HepG2 (cell line): Measurements from ENCODE around the gene COL5A2. TPM values are rescaled to one million over a fixed set of nuclear protein-coding genes. Genes with fewer than 3 reads are reported as not detected.

Source experiments
- ATAC-seq: fragments of 200-7000 bp; cut with Tn5 transposase; 3 replicates; pipeline ENCODE4 v1.9.1; 2020; ENCODE audit warnings: mild to moderate bottlenecking, moderate library complexity
- BruUV-seq: library from RNA; stranded (reverse); fragments of 400-500 nt; replicated peaks from 2 replicates; lab custom pipeline; 2021; lab: Mats Ljungman, UMichigan
- CTCF ChIA-PET: fragments of 300-600 bp; formaldehyde crosslinking; extraction: SDS; loops from one replicate; lab custom pipeline; 2021; ENCODE audit warnings: low total read pairs, inconsistent platforms, low intra/inter-chr PET ratio; lab: Yijun Ruan, JAX
- POLR2A ChIA-PET: fragments of 350-600 bp; sonication (Branson Sonifier 250); formaldehyde crosslinking; loops from one replicate; lab custom pipeline; 2020; ENCODE audit warnings: antibody characterized with exemption, inconsistent platforms; lab: Yijun Ruan, JAX
- DNase-seq: peaks from one replicate; pipeline ENCODE4 v3.0.0-alpha.2; 2015; ENCODE audit warnings: low spot score
- FAIRE-seq: peaks from 3 replicates; lab custom pipeline; 2011; peaks lifted over from hg19 to GRCh38; lab: Jason Lieb, UNC
- H2AFZ ChIP-seq: one replicate; pipeline ENCODE4 v1.6.1; 2011; ENCODE audit warnings: low read length, inconsistent platforms
- H3K27ac ChIP-seq: fragments of 300-600 bp; 3 replicates; pipeline ENCODE4 v1.8.0; 2011; ENCODE audit warnings: mixed run types, mild to moderate bottlenecking, mixed read lengths, low read length, inconsistent platforms; ENCODE audit not compliant: insufficient read depth; ENCODE audit errors: extremely low read length
- H3K27me3 ChIP-seq, 2 experiments: fragments of 200-600 bp in 1 of 2; 2 replicates in 1 of 2; 3 replicates in 1 of 2; pipeline versions ENCODE4 v1.6.0 to v1.8.0; 2011; ENCODE audit warnings: low read length in 2 of 2, mild to moderate bottlenecking in 2 of 2, moderate library complexity in 2 of 2, inconsistent platforms in 1 of 2; ENCODE audit not compliant: insufficient read depth in 2 of 2, control insufficient read depth in 1 of 2
- H3K36me3 ChIP-seq, 2 experiments: fragments of 200-600 bp in 1 of 2; replicated peaks in 1 of 2; 2 replicates in 1 of 2; 3 replicates in 1 of 2; pipeline versions ENCODE4 v1.5.1 to v1.8.0; 2011; ENCODE audit warnings: low read length in 2 of 2, inconsistent platforms in 1 of 2; ENCODE audit not compliant: insufficient read depth in 2 of 2, control insufficient read depth in 1 of 2
- H3K4me1 ChIP-seq: 2 replicates; pipeline ENCODE4 v1.5.1; 2012; ENCODE audit warnings: low read length, inconsistent platforms; ENCODE audit not compliant: insufficient read depth
- H3K4me2 ChIP-seq: 2 replicates; pipeline ENCODE4 v1.6.0; 2011; ENCODE audit warnings: low read depth, low read length, inconsistent platforms
- H3K4me3 ChIP-seq, 3 experiments: fragments of 200-600 bp in 1 of 3; sonication (generic), shearing (Covaris generic) in 1 of 3; replicated peaks in 1 of 3; 2 replicates each; pipeline ENCODE4 v1.5.1; 2011 to 2016; ENCODE audit warnings: low read length in 3 of 3, inconsistent platforms in 2 of 3, low read depth in 2 of 3, mild to moderate bottlenecking in 2 of 3, control low read depth in 1 of 3, mixed read lengths in 1 of 3; ENCODE audit not compliant: insufficient read depth in 1 of 3
- H3K79me2 ChIP-seq: one replicate; pipeline ENCODE4 v1.6.1; 2011; ENCODE audit warnings: low read length, inconsistent platforms; ENCODE audit not compliant: insufficient read depth
- H3K9ac ChIP-seq: 2 replicates; pipeline ENCODE4 v1.6.0; 2011; ENCODE audit warnings: mild to moderate bottlenecking, low read depth, low read length, inconsistent platforms; ENCODE audit not compliant: insufficient read depth
- H3K9me3 ChIP-seq: 2 replicates; pipeline ENCODE4 v1.5.1; 2012; ENCODE audit warnings: mild to moderate bottlenecking, low read length
- H4K20me1 ChIP-seq: 2 replicates; pipeline ENCODE4 v1.6.0; 2011; ENCODE audit warnings: inconsistent platforms, mild to moderate bottlenecking, low read length, moderate library complexity; ENCODE audit not compliant: insufficient read depth
- SSRP1 ChIP-seq: IDR thresholded peaks from 2 replicates; pipeline ENCODE4 v1.6.1; 2016; ENCODE audit warnings: control low read depth
- ZIK1 ChIP-seq: sonication (generic); formaldehyde crosslinking; IDR thresholded peaks from 2 replicates; pipeline ENCODE4 v1.5.0; 2020; ENCODE audit warnings: mild to moderate bottlenecking, low read depth, missing genetic modification reagents, borderline replicate concordance
- ZNF562 ChIP-seq: sonication (generic); formaldehyde crosslinking; IDR thresholded peaks from 2 replicates; pipeline ENCODE4 v1.8.0; 2022; ENCODE audit warnings: missing genetic modification reagents, borderline replicate concordance
- ZNF7 ChIP-seq: IDR thresholded peaks from 2 replicates; pipeline ENCODE4 v1.6.1; 2016; ENCODE audit warnings: missing biosample characterization, missing genetic modification reagents
- ZNF83 ChIP-seq: sonication (generic); formaldehyde crosslinking; IDR thresholded peaks from 2 replicates; pipeline ENCODE4 v1.4.0; 2020; ENCODE audit warnings: missing genetic modification reagents, mild to moderate bottlenecking, borderline replicate concordance
- WGBS: methylation state at CpG from one replicate; pipeline ENCODE4 v1.1.6; 2017; ENCODE audit warnings: low lambda C conversion rate; 5-methylcytosine and 5-hydroxymethylcytosine counted together
- in situ Hi-C: cut with HindIII; loops from 2 replicates; pipeline ENCODE4 v1.10.0; 2017; ENCODE audit warnings: low pct_unique_long_range_greater_than_20kb; ENCODE audit not compliant: extremely low pct_ligation_motif_present
- intact Hi-C: fragments of 100-400 bp; cut with micrococcal nuclease; formaldehyde crosslinking; loops from one replicate; pipeline ENCODE4 v1.10.0; 2022; ENCODE audit not compliant: unreplicated experiment
- polyA plus RNA-seq, 8 experiments: library from polyadenylated mRNA; depleted of rRNA in 3 of 8; stranded (reverse) in 7 of 8; unstranded in 1 of 8; fragments of >200 nt; fragmentation: Illumina TruSeq in 4 of 8; extraction: Trizol in 4 of 8; gene quantifications; 2 replicates each; pipeline versions ENCODE4 v1.2.1 to v1.2.3, GENCODE V29; 2011 to 2016; ENCODE audit warnings: low read depth in 4 of 8, missing spikeins in 1 of 8, mixed read lengths in 1 of 8; ENCODE audit not compliant: insufficient read depth in 1 of 8
- total RNA-seq, 5 experiments: library from RNA; depleted of rRNA; stranded (reverse); fragments of >200 nt; fragmentation: Illumina TruSeq; extraction: Trizol; gene quantifications; 2 replicates each; pipeline ENCODE4 v1.2.3, GENCODE V29; 2016; ENCODE audit warnings: low read depth in 1 of 5
- TF ChIP-seq, protein P1 (sequence below): fragments of 450-650 bp; IDR thresholded peaks from 2 replicates; pipeline ENCODE4 v1.6.1; 2016
- TF ChIP-seq, protein P2 (sequence below): sonication (generic); formaldehyde crosslinking; IDR thresholded peaks from 2 replicates; pipeline ENCODE4 v1.4.0; 2020; ENCODE audit warnings: missing genetic modification reagents, borderline replicate concordance
- TF ChIP-seq, protein P3 (sequence below): sonication (generic); formaldehyde crosslinking; conservative IDR thresholded peaks from 2 replicates; pipeline ENCODE4 v1.8.0; 2022; ENCODE audit warnings: missing genetic modification reagents

COL5A2 gene
- total and polyA plus RNA-seq, 2 of the 13 experiments (the other 11 are each of a cell fraction or from before 2014, with no cell fraction given), result 0.83 to 1.5 TPM

DNA sequence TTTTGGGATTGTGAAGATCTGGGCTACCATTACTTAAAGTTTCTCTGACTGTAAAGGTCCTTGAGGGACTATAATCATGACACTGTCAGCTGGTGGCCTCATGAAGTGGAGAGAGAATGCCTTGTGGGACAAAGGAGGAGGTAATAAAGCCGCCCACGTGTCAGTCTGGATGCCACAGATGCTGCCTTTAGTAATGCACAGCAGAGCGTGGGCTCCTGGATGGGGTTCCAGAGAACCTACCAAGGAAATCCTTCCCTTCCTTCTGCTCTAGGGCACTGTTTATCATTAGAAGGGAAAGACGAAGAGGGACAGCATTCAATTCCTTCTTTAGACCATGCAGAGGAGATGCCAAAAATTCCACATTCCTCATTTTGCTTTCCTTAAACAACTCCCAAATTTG, 63.5 kb downstream of the COL5A2 start:
- intact Hi-C loops (no loop called here), in situ Hi-C loops (no loop called here)
- H3K4me1 ChIP-seq, result no peaks in the 10 kb centered on the region
- H3K27ac ChIP-seq, result no peak overlapping the region
- ChIA-PET POLR2A (no interaction called here), CTCF (no interaction called here)
- H3K27me3 ChIP-seq, result no peaks in the 10 kb centered on the region
- no peaks in the 10 kb centered on the region for H3K9me3 ChIP-seq
- DNase-seq (no peak), ATAC-seq (no peak), FAIRE-seq (no peak)
- H2AFZ ChIP-seq, result no peak overlapping the region
- no peaks in the 10 kb centered on the region for H3K36me3 ChIP-seq
- WGBS, result 45% methylated on average over 4 of the region's 4 CpGs
- no peak overlapping the region for H3K4me3 ChIP-seq
- H3K9ac ChIP-seq, result no peak overlapping the region
- H3K79me2 ChIP-seq, result no peaks in the 10 kb centered on the region
- H4K20me1 ChIP-seq, result no peaks in the 10 kb centered on the region
- TF ChIP-seq ZNF562 (CRISPR knock-in tag), result no peak
- TF ChIP-seq, protein P1, sequence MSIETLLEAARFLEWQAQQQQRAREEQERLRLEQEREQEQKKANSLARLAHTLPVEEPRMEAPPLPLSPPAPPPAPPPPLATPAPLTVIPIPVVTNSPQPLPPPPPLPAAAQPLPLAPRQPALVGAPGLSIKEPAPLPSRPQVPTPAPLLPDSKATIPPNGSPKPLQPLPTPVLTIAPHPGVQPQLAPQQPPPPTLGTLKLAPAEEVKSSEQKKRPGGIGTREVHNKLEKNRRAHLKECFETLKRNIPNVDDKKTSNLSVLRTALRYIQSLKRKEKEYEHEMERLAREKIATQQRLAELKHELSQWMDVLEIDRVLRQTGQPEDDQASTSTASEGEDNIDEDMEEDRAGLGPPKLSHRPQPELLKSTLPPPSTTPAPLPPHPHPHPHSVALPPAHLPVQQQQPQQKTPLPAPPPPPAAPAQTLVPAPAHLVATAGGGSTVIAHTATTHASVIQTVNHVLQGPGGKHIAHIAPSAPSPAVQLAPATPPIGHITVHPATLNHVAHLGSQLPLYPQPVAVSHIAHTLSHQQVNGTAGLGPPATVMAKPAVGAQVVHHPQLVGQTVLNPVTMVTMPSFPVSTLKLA, result 0 out of 2 replicates have a peak, but pooled peaks have one; percentile 10
- no TSS peak for BruUV-seq
- no peak overlapping the region for H3K4me2 ChIP-seq

DNA sequence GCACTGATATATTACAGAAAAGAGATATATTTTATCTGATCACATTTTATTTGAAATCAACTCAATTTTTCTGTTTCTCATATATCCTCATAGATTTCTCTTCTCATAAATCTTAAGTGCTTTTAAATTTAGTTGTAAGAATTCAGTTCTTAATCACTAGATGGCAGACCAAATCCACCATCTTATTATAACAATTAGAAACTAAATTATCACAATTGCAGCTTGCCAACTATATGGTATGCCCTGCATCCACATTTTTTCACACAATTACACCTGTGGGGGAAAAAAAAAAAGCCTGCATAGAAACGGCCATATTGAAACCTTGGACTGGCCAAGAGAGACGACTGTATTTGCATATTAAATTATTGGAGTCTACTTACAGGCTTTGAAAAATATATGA, 64.4 kb downstream of the COL5A2 start:
- POLR2A ChIA-PET, result no interaction called here
- Histone ChIP-seq H3K36me3 (no peaks in the 10 kb centered on the region), H3K4me2 (no peak overlapping the region), H4K20me1 (no peaks in the 10 kb centered on the region), H3K79me2 (no peaks in the 10 kb centered on the region), H3K9ac (no peak overlapping the region), H3K4me3 (no peak overlapping the region), H3K4me1 (peaks cover 5% of the 10 kb centered on the region), H2AFZ (no peak overlapping the region), H3K27ac (no peak overlapping the region), H3K27me3 (no peaks in the 10 kb centered on the region), H3K9me3 (no peaks in the 10 kb centered on the region)
- no peak for FAIRE-seq
- intact Hi-C loops, result no loop called here
- 31% methylated on average over 2 of the region's 2 CpGs for WGBS
- DNase-seq, result no peak
- no TSS peak for BruUV-seq
- in situ Hi-C loops, result no loop called here
- CTCF ChIA-PET, result no interaction called here
- no peak for TF ChIP-seq ZNF7
- no peak for TF ChIP-seq ZNF83 (CRISPR knock-in tag)
- TF ChIP-seq, protein P2, sequence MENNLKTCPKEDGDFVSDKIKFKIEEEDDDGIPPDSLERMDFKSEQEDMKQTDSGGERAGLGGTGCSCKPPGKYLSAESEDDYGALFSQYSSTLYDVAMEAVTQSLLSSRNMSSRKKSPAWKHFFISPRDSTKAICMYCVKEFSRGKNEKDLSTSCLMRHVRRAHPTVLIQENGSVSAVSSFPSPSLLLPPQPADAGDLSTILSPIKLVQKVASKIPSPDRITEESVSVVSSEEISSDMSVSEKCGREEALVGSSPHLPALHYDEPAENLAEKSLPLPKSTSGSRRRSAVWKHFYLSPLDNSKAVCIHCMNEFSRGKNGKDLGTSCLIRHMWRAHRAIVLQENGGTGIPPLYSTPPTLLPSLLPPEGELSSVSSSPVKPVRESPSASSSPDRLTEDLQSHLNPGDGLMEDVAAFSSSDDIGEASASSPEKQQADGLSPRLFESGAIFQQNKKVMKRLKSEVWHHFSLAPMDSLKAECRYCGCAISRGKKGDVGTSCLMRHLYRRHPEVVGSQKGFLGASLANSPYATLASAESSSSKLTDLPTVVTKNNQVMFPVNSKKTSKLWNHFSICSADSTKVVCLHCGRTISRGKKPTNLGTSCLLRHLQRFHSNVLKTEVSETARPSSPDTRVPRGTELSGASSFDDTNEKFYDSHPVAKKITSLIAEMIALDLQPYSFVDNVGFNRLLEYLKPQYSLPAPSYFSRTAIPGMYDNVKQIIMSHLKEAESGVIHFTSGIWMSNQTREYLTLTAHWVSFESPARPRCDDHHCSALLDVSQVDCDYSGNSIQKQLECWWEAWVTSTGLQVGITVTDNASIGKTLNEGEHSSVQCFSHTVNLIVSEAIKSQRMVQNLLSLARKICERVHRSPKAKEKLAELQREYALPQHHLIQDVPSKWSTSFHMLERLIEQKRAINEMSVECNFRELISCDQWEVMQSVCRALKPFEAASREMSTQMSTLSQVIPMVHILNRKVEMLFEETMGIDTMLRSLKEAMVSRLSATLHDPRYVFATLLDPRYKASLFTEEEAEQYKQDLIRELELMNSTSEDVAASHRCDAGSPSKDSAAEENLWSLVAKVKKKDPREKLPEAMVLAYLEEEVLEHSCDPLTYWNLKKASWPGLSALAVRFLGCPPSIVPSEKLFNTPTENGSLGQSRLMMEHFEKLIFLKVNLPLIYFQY (CRISPR knock-in tag), result no peak
- no peak for TF ChIP-seq SSRP1 (CRISPR knock-in tag)
- TF ChIP-seq, protein P3, sequence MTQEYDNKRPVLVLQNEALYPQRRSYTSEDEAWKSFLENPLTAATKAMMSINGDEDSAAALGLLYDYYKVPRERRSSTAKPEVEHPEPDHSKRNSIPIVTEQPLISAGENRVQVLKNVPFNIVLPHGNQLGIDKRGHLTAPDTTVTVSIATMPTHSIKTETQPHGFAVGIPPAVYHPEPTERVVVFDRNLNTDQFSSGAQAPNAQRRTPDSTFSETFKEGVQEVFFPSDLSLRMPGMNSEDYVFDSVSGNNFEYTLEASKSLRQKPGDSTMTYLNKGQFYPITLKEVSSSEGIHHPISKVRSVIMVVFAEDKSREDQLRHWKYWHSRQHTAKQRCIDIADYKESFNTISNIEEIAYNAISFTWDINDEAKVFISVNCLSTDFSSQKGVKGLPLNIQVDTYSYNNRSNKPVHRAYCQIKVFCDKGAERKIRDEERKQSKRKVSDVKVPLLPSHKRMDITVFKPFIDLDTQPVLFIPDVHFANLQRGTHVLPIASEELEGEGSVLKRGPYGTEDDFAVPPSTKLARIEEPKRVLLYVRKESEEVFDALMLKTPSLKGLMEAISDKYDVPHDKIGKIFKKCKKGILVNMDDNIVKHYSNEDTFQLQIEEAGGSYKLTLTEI (CRISPR knock-in tag), result no peak
- no peak for TF ChIP-seq ZIK1 (CRISPR knock-in tag)
- ATAC-seq, result no peak
